ENCODE measurements around the gene EEF1G. TPM values are rescaled to one million over a fixed set of nuclear protein-coding genes. Genes with fewer than 3 reads are reported as not detected.
A peak's percentile ranks its signal among the peaks of the same experiment; 100 is the strongest.

EEF1G gene
- total and polyA plus RNA-seq, 2 of the 13 experiments (the other 11 are each of a cell fraction or from before 2014, with no cell fraction given): 1,787 to 2,144 TPM

- no peak for TF ChIP-seq NFAT5 (CRISPR knock-in tag; IDR thresholded peaks at IDR 0.05)
- TF ChIP-seq NRL (CRISPR knock-in tag; IDR thresholded peaks at IDR 0.05; ENCODE audit: borderline replicate concordance): no peak
- TF ChIP-seq RFXANK (CRISPR knock-in tag; IDR thresholded peaks at IDR 0.05): no peak
Observed at GRCh38 chr11:62555464-62556107, 18.1 kb downstream of the EEF1G start (continued).

- WGBS (ENCODE audit: low lambda C conversion rate): 89% methylated on average over 7 of the region's 7 CpGs
- H3K27ac ChIP-seq (ENCODE audit: extremely low read length, insufficient read depth, low read length): no peak overlapping the region
- no peak overlapping the region for H3K4me2 ChIP-seq (ENCODE audit: low read depth, low read length)
- H3K36me3 ChIP-seq (replicated peaks in 1 of 2; ENCODE audit: control insufficient read depth in 1 of 2, insufficient read depth in 2 of 2, low read length in 2 of 2): peaks cover 7 to 15% of the 10 kb centered on the region in 2 experiments
- no peaks in the 10 kb centered on the region for H3K79me2 ChIP-seq (ENCODE audit: insufficient read depth, low read length)
- H2AFZ ChIP-seq (ENCODE audit: low read length): no peak overlapping the region
- no peak for DNase-seq (ENCODE audit: low spot score)
- no peaks in the 10 kb centered on the region for H3K9me3 ChIP-seq (ENCODE audit: low read length)
- H3K4me1 ChIP-seq (ENCODE audit: insufficient read depth, low read length): peaks cover 86% of the 10 kb centered on the region
- peak; percentile 4 for ATAC-seq
- H3K9ac ChIP-seq (ENCODE audit: insufficient read depth, low read depth, low read length): no peak overlapping the region
- intact Hi-C loops (cut with micrococcal nuclease; ENCODE audit: unreplicated experiment): no loop called here
- ChIA-PET CTCF (ENCODE audit: low intra/inter-chr PET ratio, low total read pairs) (no interaction called here), POLR2A (interaction anchor here (1.1 to 4.5 kb wide), 5 partner anchors 11 to 130 kb away, joined by 3 to 23 read pairs (median 6); partner anchors contain the start of genes C11orf98, CSKMT, LBHD1 and TUT1)
- no peaks in the 10 kb centered on the region for H4K20me1 ChIP-seq (ENCODE audit: insufficient read depth, low read length)
- no peaks in the 10 kb centered on the region for H3K27me3 ChIP-seq (ENCODE audit: control insufficient read depth in 1 of 2, insufficient read depth in 2 of 2, low read length in 2 of 2)
- no peak for FAIRE-seq
- H3K4me3 ChIP-seq (replicated peaks in 1 of 3; ENCODE audit: insufficient read depth in 1 of 3, low read depth in 2 of 3, low read length in 3 of 3): no peak overlapping the region
- BruUV-seq (replicated peaks): no TSS peak
- in situ Hi-C loops (cut with HindIII; ENCODE audit: extremely low pct_ligation_motif_present, low pct_unique_long_range_greater_than_20kb): loop anchor here (5.0 kb wide), 2 partner anchors 132 to 157 kb away; no protein-coding TSS in a partner anchor
- no peak for TF ChIP-seq ATF3 (CRISPR knock-in tag; IDR thresholded peaks at IDR 0.05)
- TF ChIP-seq ZNF253 (CRISPR knock-in tag; IDR thresholded peaks at IDR 0.05; ENCODE audit: borderline replicate concordance): no peak
- TF ChIP-seq BORCS8-MEF2B (CRISPR knock-in tag; IDR thresholded peaks at IDR 0.05): no peak
- no peak for TF ChIP-seq ZNF614 (CRISPR knock-in tag; IDR thresholded peaks at IDR 0.05; ENCODE audit: borderline replicate concordance)
- no peak for TF ChIP-seq ZNF572 (CRISPR knock-in tag; IDR thresholded peaks at IDR 0.05)
- no peak for TF ChIP-seq SAP130 (CRISPR knock-in tag; IDR thresholded peaks at IDR 0.05; ENCODE audit: low read depth)
- no peak for TF ChIP-seq ZBTB37 (CRISPR knock-in tag; IDR thresholded peaks at IDR 0.05)
- no peak for TF ChIP-seq PHB2 (IDR thresholded peaks at IDR 0.05; ENCODE audit: partially characterized antibody)
- no peak for TF ChIP-seq RBM22 (optimal IDR thresholded peaks at IDR 0.05; ENCODE audit: low read length)
- peak in 1 of 2 experiments; percentile 33; a peak in 1 of 4 replicates for TF ChIP-seq MAFK (conservative IDR thresholded peaks at IDR 0.05 in 1 of 2, IDR thresholded peaks at IDR 0.05 in 1 of 2; ENCODE audit: low read length in 2 of 2)
- no peak for TF ChIP-seq ZNF230 (CRISPR knock-in tag; IDR thresholded peaks at IDR 0.05)
- no peak for TF ChIP-seq ZNF703 (CRISPR knock-in tag; IDR thresholded peaks at IDR 0.05; ENCODE audit: borderline replicate concordance)
Observed at GRCh38 chr11:62554387-62555167, 19.1 kb downstream of the EEF1G start.

Data from HepG2 (cell line).